HEK293 (cell line): ENCODE measurements around the gene RIPOR1.
A peak's percentile ranks its signal among the peaks of the same experiment; 100 is the strongest.

Experiments
- FEZF1 ChIP-seq: fragments of 450-650 bp; formaldehyde crosslinking; IDR thresholded peaks from 2 replicates; pipeline ENCODE4 v1.5.1; 2016; ENCODE audit warnings: missing biosample characterization, missing genetic modification characterization
- GFI1B ChIP-seq: fragments of 450-650 bp; formaldehyde crosslinking; IDR thresholded peaks from 2 replicates; pipeline ENCODE4 v1.5.1; 2016; ENCODE audit warnings: missing biosample characterization, missing genetic modification characterization
- IKZF3 ChIP-seq: fragments of 450-650 bp; IDR thresholded peaks from 2 replicates; pipeline ENCODE4 v1.5.0; 2018; ENCODE audit warnings: missing biosample characterization, mild to moderate bottlenecking, missing genetic modification characterization, moderate library complexity
- PRDM4 ChIP-seq: fragments of 450-650 bp; formaldehyde crosslinking; IDR thresholded peaks from 2 replicates; pipeline ENCODE4 v1.5.1; 2017; ENCODE audit warnings: missing biosample characterization, missing genetic modification characterization
- RBAK ChIP-seq: fragments of 450-650 bp; formaldehyde crosslinking; IDR thresholded peaks from 2 replicates; pipeline ENCODE4 v1.5.1; 2016; ENCODE audit warnings: missing biosample characterization, missing genetic modification characterization
- SP2 ChIP-seq: fragments of 450-650 bp; formaldehyde crosslinking; IDR thresholded peaks from 2 replicates; pipeline ENCODE4 v1.5.1; 2016; ENCODE audit warnings: missing biosample characterization, missing genetic modification characterization
- TCF7L2 ChIP-seq: IDR thresholded peaks from 2 replicates; pipeline ENCODE4 v1.6.1; 2011; ENCODE audit warnings: low read depth, mild to moderate bottlenecking, inconsistent platforms, low read length, moderate library complexity, borderline replicate concordance
- YY2 ChIP-seq: fragments of 450-650 bp; formaldehyde crosslinking; IDR thresholded peaks from 2 replicates; pipeline ENCODE4 v1.5.1; 2016; ENCODE audit warnings: missing biosample characterization, missing genetic modification characterization
- ZBTB48 ChIP-seq: fragments of 450-650 bp; formaldehyde crosslinking; IDR thresholded peaks from 2 replicates; pipeline ENCODE4 v1.5.1; 2016; ENCODE audit warnings: missing biosample characterization, missing genetic modification characterization
- ZEB2 ChIP-seq: fragments of 450-650 bp; formaldehyde crosslinking; IDR thresholded peaks from 2 replicates; pipeline ENCODE4 v1.5.1; 2016; ENCODE audit warnings: missing biosample characterization, missing genetic modification characterization
- ZFP37 ChIP-seq: fragments of 450-650 bp; formaldehyde crosslinking; IDR thresholded peaks from 2 replicates; pipeline ENCODE4 v1.5.1; 2016; ENCODE audit warnings: missing biosample characterization, missing genetic modification characterization
- ZFP69B ChIP-seq: fragments of 450-650 bp; formaldehyde crosslinking; IDR thresholded peaks from 2 replicates; pipeline ENCODE4 v1.5.1; 2016; ENCODE audit warnings: missing biosample characterization, missing genetic modification characterization
- ZNF112 ChIP-seq: fragments of 450-650 bp; formaldehyde crosslinking; IDR thresholded peaks from 2 replicates; pipeline ENCODE4 v1.5.0; 2017; ENCODE audit warnings: missing biosample characterization, missing genetic modification characterization
- ZNF132 ChIP-seq: fragments of 450-650 bp; formaldehyde crosslinking; IDR thresholded peaks from 2 replicates; pipeline ENCODE4 v1.5.1; 2017; ENCODE audit warnings: missing biosample characterization, missing genetic modification characterization, borderline replicate concordance
- ZNF16 ChIP-seq: fragments of 450-650 bp; formaldehyde crosslinking; IDR thresholded peaks from 2 replicates; pipeline ENCODE4 v1.5.1; 2016; ENCODE audit warnings: low read depth, missing biosample characterization, missing genetic modification characterization
- ZNF174 ChIP-seq: fragments of 450-650 bp; formaldehyde crosslinking; IDR thresholded peaks from 2 replicates; pipeline ENCODE4 v1.5.0; 2017; ENCODE audit warnings: missing biosample characterization, mild to moderate bottlenecking, missing genetic modification characterization
- ZNF175 ChIP-seq: fragments of 450-650 bp; formaldehyde crosslinking; IDR thresholded peaks from 2 replicates; pipeline ENCODE4 v1.5.1; 2016; ENCODE audit warnings: missing biosample characterization, missing genetic modification characterization
- ZNF202 ChIP-seq: fragments of 450-650 bp; formaldehyde crosslinking; IDR thresholded peaks from 2 replicates; pipeline ENCODE4 v1.5.1; 2016; ENCODE audit warnings: missing biosample characterization, missing genetic modification characterization, borderline replicate concordance
- ZNF324 ChIP-seq: fragments of 450-650 bp; formaldehyde crosslinking; IDR thresholded peaks from 2 replicates; pipeline ENCODE4 v1.5.1; 2016; ENCODE audit warnings: missing biosample characterization, missing genetic modification characterization
- ZNF398 ChIP-seq: fragments of 450-650 bp; formaldehyde crosslinking; IDR thresholded peaks from 2 replicates; pipeline ENCODE4 v1.5.1; 2017; ENCODE audit warnings: missing biosample characterization, missing genetic modification characterization
- ZNF404 ChIP-seq: fragments of 450-650 bp; formaldehyde crosslinking; IDR thresholded peaks from 2 replicates; pipeline ENCODE4 v1.5.1; 2017; ENCODE audit warnings: missing biosample characterization, missing genetic modification characterization
- ZNF544 ChIP-seq: fragments of 450-650 bp; formaldehyde crosslinking; IDR thresholded peaks from 2 replicates; pipeline ENCODE4 v1.5.0; 2017; ENCODE audit warnings: missing biosample characterization, missing genetic modification characterization
- ZNF549 ChIP-seq: fragments of 450-650 bp; IDR thresholded peaks from 2 replicates; pipeline ENCODE4 v1.5.1; 2018; ENCODE audit warnings: missing biosample characterization, missing genetic modification characterization, mild to moderate bottlenecking, inconsistent platforms, moderate library complexity
- ZNF660 ChIP-seq: fragments of 450-650 bp; IDR thresholded peaks from 2 replicates; pipeline ENCODE4 v1.5.1; 2018; ENCODE audit warnings: missing biosample characterization, mild to moderate bottlenecking, missing genetic modification characterization
- ZNF664 ChIP-seq: fragments of 450-650 bp; formaldehyde crosslinking; IDR thresholded peaks from 2 replicates; pipeline ENCODE4 v1.5.1; 2016; ENCODE audit warnings: missing biosample characterization, missing genetic modification characterization
- ZNF670 ChIP-seq: fragments of 450-650 bp; formaldehyde crosslinking; IDR thresholded peaks from 2 replicates; pipeline ENCODE4 v1.5.1; 2016; ENCODE audit warnings: missing biosample characterization, missing genetic modification characterization, low read depth
- ZNF677 ChIP-seq: fragments of 450-650 bp; IDR thresholded peaks from 2 replicates; pipeline ENCODE4 v1.5.0; 2018; ENCODE audit warnings: missing biosample characterization, mild to moderate bottlenecking, missing genetic modification characterization, moderate library complexity
- ZNF692 ChIP-seq: fragments of 450-650 bp; formaldehyde crosslinking; IDR thresholded peaks from 2 replicates; pipeline ENCODE4 v1.5.1; 2016; ENCODE audit warnings: missing biosample characterization, missing genetic modification characterization
- TF ChIP-seq, protein P1 (sequence below): fragments of 450-650 bp; formaldehyde crosslinking; IDR thresholded peaks from 2 replicates; pipeline ENCODE4 v1.5.1; 2017; ENCODE audit warnings: missing biosample characterization, mild to moderate bottlenecking, missing genetic modification characterization, moderate library complexity
- TF ChIP-seq, protein P2 (sequence below): fragments of 450-650 bp; formaldehyde crosslinking; IDR thresholded peaks from 2 replicates; pipeline ENCODE4 v1.5.1; 2016; ENCODE audit warnings: missing biosample characterization, missing genetic modification characterization, borderline replicate concordance
- TF ChIP-seq, protein P3 (sequence below): fragments of 450-650 bp; formaldehyde crosslinking; IDR thresholded peaks from 2 replicates; pipeline ENCODE4 v1.5.1; 2016; ENCODE audit warnings: missing biosample characterization, missing genetic modification characterization

The RIPOR1 gene

GRCh38 chr16:67555795-67556212, 27.2 kb downstream of the RIPOR1 start (continued):
- TF ChIP-seq ZNF670 = no peak
- no peak for TF ChIP-seq RBAK (tag by site-specific recombination)
- TF ChIP-seq ZBTB48 (tag by site-specific recombination) = no peak
- TF ChIP-seq ZFP69B (tag by site-specific recombination) = no peak
- TF ChIP-seq ZNF549 (tag by site-specific recombination) = no peak
- no peak for TF ChIP-seq ZNF692 (tag by site-specific recombination)
- TF ChIP-seq, protein P1, sequence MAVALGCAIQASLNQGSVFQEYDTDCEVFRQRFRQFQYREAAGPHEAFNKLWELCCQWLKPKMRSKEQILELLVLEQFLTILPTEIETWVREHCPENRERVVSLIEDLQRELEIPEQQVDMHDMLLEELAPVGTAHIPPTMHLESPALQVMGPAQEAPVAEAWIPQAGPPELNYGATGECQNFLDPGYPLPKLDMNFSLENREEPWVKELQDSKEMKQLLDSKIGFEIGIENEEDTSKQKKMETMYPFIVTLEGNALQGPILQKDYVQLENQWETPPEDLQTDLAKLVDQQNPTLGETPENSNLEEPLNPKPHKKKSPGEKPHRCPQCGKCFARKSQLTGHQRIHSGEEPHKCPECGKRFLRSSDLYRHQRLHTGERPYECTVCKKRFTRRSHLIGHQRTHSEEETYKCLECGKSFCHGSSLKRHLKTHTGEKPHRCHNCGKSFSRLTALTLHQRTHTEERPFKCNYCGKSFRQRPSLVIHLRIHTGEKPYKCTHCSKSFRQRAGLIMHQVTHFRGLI (tag by site-specific recombination) = no peak
- TF ChIP-seq YY2 (tag by site-specific recombination) = no peak
- TF ChIP-seq PRDM4 (tag by site-specific recombination) = no peak
- TF ChIP-seq, protein P2, sequence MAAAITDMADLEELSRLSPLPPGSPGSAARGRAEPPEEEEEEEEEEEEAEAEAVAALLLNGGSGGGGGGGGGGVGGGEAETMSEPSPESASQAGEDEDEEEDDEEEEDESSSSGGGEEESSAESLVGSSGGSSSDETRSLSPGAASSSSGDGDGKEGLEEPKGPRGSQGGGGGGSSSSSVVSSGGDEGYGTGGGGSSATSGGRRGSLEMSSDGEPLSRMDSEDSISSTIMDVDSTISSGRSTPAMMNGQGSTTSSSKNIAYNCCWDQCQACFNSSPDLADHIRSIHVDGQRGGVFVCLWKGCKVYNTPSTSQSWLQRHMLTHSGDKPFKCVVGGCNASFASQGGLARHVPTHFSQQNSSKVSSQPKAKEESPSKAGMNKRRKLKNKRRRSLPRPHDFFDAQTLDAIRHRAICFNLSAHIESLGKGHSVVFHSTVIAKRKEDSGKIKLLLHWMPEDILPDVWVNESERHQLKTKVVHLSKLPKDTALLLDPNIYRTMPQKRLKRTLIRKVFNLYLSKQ (tag by site-specific recombination) = no peak
- no peak for TF ChIP-seq IKZF3 (tag by site-specific recombination)
- 0 out of 2 replicates have a peak, but pooled peaks have one; percentile 49 for TF ChIP-seq ZEB2 (tag by site-specific recombination)
- TF ChIP-seq ZNF175 (tag by site-specific recombination) = no peak
- TF ChIP-seq ZNF324 (tag by site-specific recombination) = no peak
- TF ChIP-seq ZNF664 (tag by site-specific recombination) = peak; percentile 56; the same call in 1 of the 2 replicates
- no peak for TF ChIP-seq ZNF677
- no peak for TF ChIP-seq ZNF544 (tag by site-specific recombination)
- TF ChIP-seq ZNF16 (tag by site-specific recombination) = no peak
- no peak for TF ChIP-seq ZNF112 (tag by site-specific recombination)
- TF ChIP-seq ZNF404 (tag by site-specific recombination) = no peak
- no peak for TF ChIP-seq TCF7L2
- no peak for TF ChIP-seq FEZF1 (tag by site-specific recombination)
- TF ChIP-seq ZNF660 (tag by site-specific recombination) = no peak
- no peak for TF ChIP-seq SP2
- TF ChIP-seq ZNF132 (tag by site-specific recombination) = no peak
- TF ChIP-seq, protein P3, sequence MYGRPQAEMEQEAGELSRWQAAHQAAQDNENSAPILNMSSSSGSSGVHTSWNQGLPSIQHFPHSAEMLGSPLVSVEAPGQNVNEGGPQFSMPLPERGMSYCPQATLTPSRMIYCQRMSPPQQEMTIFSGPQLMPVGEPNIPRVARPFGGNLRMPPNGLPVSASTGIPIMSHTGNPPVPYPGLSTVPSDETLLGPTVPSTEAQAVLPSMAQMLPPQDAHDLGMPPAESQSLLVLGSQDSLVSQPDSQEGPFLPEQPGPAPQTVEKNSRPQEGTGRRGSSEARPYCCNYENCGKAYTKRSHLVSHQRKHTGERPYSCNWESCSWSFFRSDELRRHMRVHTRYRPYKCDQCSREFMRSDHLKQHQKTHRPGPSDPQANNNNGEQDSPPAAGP (tag by site-specific recombination) = no peak
- no peak for TF ChIP-seq GFI1B (tag by site-specific recombination)
- no peak for TF ChIP-seq ZNF174
- no peak for TF ChIP-seq ZFP37 (tag by site-specific recombination)
- TF ChIP-seq ZNF398 (tag by site-specific recombination) = 0 out of 2 replicates have a peak, but pooled peaks have one; percentile 26
- TF ChIP-seq ZNF202 (tag by site-specific recombination) = no peak
